Panc1 (cell line): Measurements from ENCODE around the gene RSPH6A. TPM values are rescaled to one million over a fixed set of nuclear protein-coding genes. Genes with fewer than 3 reads are reported as not detected.

Source experiments
- ATAC-seq: fragments of 200-7000 bp; cut with Tn5 transposase; 2 replicates; pipeline ENCODE4 v1.9.1; 2020; ENCODE audit warnings: mild to moderate bottlenecking, moderate library complexity
- BruUV-seq: library from RNA; stranded (reverse); fragments of 400-500 nt; replicated peaks from 2 replicates; lab custom pipeline; 2021; lab: Mats Ljungman, UMichigan
- CTCF ChIA-PET: fragments of 300-600 bp; sonication (Branson Sonifier 250); formaldehyde crosslinking; loops from one replicate; lab custom pipeline; 2022; ENCODE audit warnings: antibody characterized with exemption; lab: Charles Lee
- POLR2A ChIA-PET: fragments of 300-600 bp; sonication (Branson Sonifier 250); formaldehyde crosslinking; loops from one replicate; lab custom pipeline; 2022; ENCODE audit warnings: antibody characterized with exemption; lab: Charles Lee
- DNase-seq: peaks from one replicate; pipeline ENCODE4 v3.0.0-alpha.2; 2010; ENCODE audit warnings: low read depth, low spot score
- H3K27ac ChIP-seq: 2 replicates; pipeline ENCODE4 v1.5.1; 2011; ENCODE audit warnings: mild to moderate bottlenecking, low read length, inconsistent platforms
- H3K27me3 ChIP-seq: fragments of 200-500 bp; sonication (Bioruptor generic); 2 replicates; pipeline ENCODE4 v1.6.0; 2014; ENCODE audit warnings: low read length, inconsistent platforms; ENCODE audit not compliant: control insufficient read depth, insufficient read depth
- H3K36me3 ChIP-seq: fragments of 200-500 bp; sonication (Bioruptor generic); 2 replicates; pipeline ENCODE4 v1.5.1; 2014; ENCODE audit warnings: inconsistent platforms, mild to moderate bottlenecking, low read length, moderate library complexity; ENCODE audit not compliant: control insufficient read depth, insufficient read depth
- H3K4me1 ChIP-seq: 2 replicates; pipeline ENCODE4 v1.5.1; 2011; ENCODE audit warnings: inconsistent platforms, mild to moderate bottlenecking, low read length, moderate library complexity; ENCODE audit not compliant: control insufficient read depth, insufficient read depth
- H3K4me3 ChIP-seq, 2 experiments: 2 replicates each; pipeline ENCODE4 v1.5.1; 2011 to 2012; ENCODE audit warnings: low read depth in 2 of 2, low read length in 2 of 2, mild to moderate bottlenecking in 2 of 2, inconsistent platforms in 1 of 2, moderate library complexity in 1 of 2
- H3K9me3 ChIP-seq: fragments of 200-500 bp; sonication (Bioruptor generic); 2 replicates; pipeline ENCODE4 v1.5.1; 2014; ENCODE audit warnings: low read depth, mild to moderate bottlenecking, inconsistent platforms, low read length, moderate library complexity; ENCODE audit not compliant: control insufficient read depth, insufficient read depth
- POLR2AphosphoS5 ChIP-seq: IDR thresholded peaks from 2 replicates; pipeline ENCODE4 v1.6.1; 2012; ENCODE audit warnings: mild to moderate bottlenecking, low read depth, low read length, moderate library complexity
- SIN3A ChIP-seq: IDR thresholded peaks from 2 replicates; pipeline ENCODE4 v1.6.1; 2012; ENCODE audit warnings: low read depth, mild to moderate bottlenecking, low read length, moderate library complexity, borderline replicate concordance; ENCODE audit not compliant: insufficient read depth
- TCF7L2 ChIP-seq: IDR thresholded peaks from 2 replicates; pipeline ENCODE4 v1.6.1; 2011; ENCODE audit warnings: mild to moderate bottlenecking, low read depth, low read length, inconsistent platforms
- in situ Hi-C: cut with HindIII; loops from 2 replicates; pipeline ENCODE4 v1.10.0; 2016; ENCODE audit warnings: low sequenced_read_pairs, low pct_unique_long_range_greater_than_20kb
- intact Hi-C: fragments of 100-400 bp; cut with micrococcal nuclease; formaldehyde crosslinking; loops from one replicate; pipeline ENCODE4 v1.10.0; 2022; ENCODE audit not compliant: unreplicated experiment
- total RNA-seq: library from RNA; stranded (reverse); gene quantifications from one replicate; pipeline ENCODE4 v1.2.1, GENCODE V29; 2021; ENCODE audit not compliant: unreplicated experiment
- TF ChIP-seq, protein P1 (sequence below), 2 experiments: IDR thresholded peaks; 2 replicates each; pipeline ENCODE4 v1.6.1; 2011 to 2012; ENCODE audit warnings: low read depth in 2 of 2, control low read depth in 1 of 2, low read length in 1 of 2, mild to moderate bottlenecking in 1 of 2, moderate library complexity in 1 of 2; ENCODE audit not compliant: insufficient read depth in 1 of 2
- TF ChIP-seq, protein P2 (sequence below): fragments of 450-650 bp; IDR thresholded peaks from 2 replicates; pipeline ENCODE4 v1.5.1; 2017; ENCODE audit warnings: mild to moderate bottlenecking

The RSPH6A gene
- total RNA-seq, 1 experiment from 2014 or later: not detected

DNA sequence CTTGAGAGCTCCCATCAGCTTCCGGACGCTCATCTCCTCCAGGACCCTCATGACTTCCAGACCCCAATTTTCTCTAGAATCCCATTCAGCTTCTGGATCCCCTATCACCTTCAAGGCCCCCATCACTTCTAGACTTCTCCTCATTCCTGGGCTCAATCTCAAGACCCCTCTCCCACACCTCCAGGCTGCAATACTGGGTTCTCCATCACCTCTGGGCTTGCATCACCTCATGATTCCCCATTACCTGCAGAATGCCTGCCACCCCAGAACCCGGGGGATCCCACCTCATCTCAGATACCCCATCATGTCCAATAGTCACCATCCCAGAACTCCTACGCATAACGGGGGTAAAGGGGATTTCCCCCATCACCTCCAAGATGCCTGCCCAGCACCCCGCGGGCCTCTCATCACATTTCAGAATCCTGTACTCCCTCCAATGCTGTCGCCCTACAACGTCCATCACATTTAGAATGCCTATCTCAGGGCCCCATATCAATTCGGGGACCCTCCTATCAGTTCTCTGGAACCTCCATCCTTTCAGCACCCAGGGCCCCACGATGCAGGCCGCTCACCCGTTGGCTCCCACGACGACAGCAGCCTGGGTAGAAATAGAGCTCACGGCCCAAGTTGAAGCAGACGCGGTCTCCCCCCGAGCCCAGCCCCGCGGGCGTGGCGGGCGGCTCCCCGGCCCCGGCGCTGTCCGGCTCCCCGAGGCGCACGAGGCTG is 23.2 kb downstream of the RSPH6A start:
- TF ChIP-seq, protein P1, sequence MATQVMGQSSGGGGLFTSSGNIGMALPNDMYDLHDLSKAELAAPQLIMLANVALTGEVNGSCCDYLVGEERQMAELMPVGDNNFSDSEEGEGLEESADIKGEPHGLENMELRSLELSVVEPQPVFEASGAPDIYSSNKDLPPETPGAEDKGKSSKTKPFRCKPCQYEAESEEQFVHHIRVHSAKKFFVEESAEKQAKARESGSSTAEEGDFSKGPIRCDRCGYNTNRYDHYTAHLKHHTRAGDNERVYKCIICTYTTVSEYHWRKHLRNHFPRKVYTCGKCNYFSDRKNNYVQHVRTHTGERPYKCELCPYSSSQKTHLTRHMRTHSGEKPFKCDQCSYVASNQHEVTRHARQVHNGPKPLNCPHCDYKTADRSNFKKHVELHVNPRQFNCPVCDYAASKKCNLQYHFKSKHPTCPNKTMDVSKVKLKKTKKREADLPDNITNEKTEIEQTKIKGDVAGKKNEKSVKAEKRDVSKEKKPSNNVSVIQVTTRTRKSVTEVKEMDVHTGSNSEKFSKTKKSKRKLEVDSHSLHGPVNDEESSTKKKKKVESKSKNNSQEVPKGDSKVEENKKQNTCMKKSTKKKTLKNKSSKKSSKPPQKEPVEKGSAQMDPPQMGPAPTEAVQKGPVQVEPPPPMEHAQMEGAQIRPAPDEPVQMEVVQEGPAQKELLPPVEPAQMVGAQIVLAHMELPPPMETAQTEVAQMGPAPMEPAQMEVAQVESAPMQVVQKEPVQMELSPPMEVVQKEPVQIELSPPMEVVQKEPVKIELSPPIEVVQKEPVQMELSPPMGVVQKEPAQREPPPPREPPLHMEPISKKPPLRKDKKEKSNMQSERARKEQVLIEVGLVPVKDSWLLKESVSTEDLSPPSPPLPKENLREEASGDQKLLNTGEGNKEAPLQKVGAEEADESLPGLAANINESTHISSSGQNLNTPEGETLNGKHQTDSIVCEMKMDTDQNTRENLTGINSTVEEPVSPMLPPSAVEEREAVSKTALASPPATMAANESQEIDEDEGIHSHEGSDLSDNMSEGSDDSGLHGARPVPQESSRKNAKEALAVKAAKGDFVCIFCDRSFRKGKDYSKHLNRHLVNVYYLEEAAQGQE (IDR thresholded peaks at IDR 0.05; ENCODE audit: insufficient read depth in 1 of 2, low read depth in 2 of 2, low read length in 1 of 2): no peak
- TF ChIP-seq SIN3A (no peak), TCF7L2 (no peak), POLR2AphosphoS5 (no peak)
- TF ChIP-seq, protein P2, sequence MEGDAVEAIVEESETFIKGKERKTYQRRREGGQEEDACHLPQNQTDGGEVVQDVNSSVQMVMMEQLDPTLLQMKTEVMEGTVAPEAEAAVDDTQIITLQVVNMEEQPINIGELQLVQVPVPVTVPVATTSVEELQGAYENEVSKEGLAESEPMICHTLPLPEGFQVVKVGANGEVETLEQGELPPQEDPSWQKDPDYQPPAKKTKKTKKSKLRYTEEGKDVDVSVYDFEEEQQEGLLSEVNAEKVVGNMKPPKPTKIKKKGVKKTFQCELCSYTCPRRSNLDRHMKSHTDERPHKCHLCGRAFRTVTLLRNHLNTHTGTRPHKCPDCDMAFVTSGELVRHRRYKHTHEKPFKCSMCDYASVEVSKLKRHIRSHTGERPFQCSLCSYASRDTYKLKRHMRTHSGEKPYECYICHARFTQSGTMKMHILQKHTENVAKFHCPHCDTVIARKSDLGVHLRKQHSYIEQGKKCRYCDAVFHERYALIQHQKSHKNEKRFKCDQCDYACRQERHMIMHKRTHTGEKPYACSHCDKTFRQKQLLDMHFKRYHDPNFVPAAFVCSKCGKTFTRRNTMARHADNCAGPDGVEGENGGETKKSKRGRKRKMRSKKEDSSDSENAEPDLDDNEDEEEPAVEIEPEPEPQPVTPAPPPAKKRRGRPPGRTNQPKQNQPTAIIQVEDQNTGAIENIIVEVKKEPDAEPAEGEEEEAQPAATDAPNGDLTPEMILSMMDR: no peak
- peak overlapping the region; percentile 73 to 91 for H3K4me3 ChIP-seq
- H3K36me3 ChIP-seq: peaks cover 5% of the 10 kb centered on the region
- no peaks in the 10 kb centered on the region for H3K4me1 ChIP-seq
- ChIA-PET POLR2A (no interaction called here), CTCF (no interaction called here)
- in situ Hi-C loops: no loop called here
- H3K9me3 ChIP-seq: no peaks in the 10 kb centered on the region
- no TSS peak for BruUV-seq
- no peaks in the 10 kb centered on the region for H3K27me3 ChIP-seq
- intact Hi-C loops: no loop called here
- no peak; the same call in 1 of the 2 replicates for ATAC-seq
- H3K27ac ChIP-seq: peak overlapping the region; percentile 87
- DNase-seq: no peak

DNA sequence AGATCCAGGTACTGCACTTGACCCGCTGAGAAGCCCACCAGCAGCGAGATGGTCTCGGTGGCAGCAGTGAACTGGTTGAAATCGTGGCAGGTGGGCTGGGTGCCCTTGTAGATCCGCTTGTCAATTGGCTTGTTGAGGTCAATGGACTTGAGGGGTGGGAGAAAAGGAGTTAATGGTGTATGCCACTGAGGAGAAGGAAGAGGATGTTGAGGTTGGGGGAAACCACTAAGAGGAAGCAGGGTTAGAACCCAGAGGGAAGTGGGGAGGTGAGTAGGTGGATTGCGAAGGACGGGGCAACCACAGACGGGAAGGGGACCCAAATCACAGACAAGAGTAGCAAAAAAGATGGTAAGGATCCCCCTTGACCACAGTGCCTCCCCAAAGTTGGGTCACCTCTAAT is 24.2 kb downstream of the RSPH6A start:
- Histone ChIP-seq H3K9me3 (no peaks in the 10 kb centered on the region), H3K27ac (no peak overlapping the region), H3K4me1 (no peaks in the 10 kb centered on the region), H3K27me3 (no peaks in the 10 kb centered on the region), H3K36me3 (peaks cover 5% of the 10 kb centered on the region), H3K4me3 (peak overlapping the region in 1 of 2 experiments; percentile 73; a peak in 2 of 4 replicates)
- intact Hi-C loops: no loop called here
- ChIA-PET CTCF (no interaction called here), POLR2A (no interaction called here)
- in situ Hi-C loops: no loop called here
- TF ChIP-seq TCF7L2 (no peak), SIN3A (no peak), POLR2AphosphoS5 (no peak)
- TF ChIP-seq, protein P1 (IDR thresholded peaks at IDR 0.05; ENCODE audit: insufficient read depth in 1 of 2, low read depth in 2 of 2, low read length in 1 of 2): no peak
- TF ChIP-seq, protein P2: no peak
- no TSS peak for BruUV-seq
- ATAC-seq: no peak
- DNase-seq: no peak
